Frontal cortex (tissue), 1 donor: ENCODE data around the gene SYCP2L. TPM values are rescaled to one million over a fixed set of nuclear protein-coding genes. Genes with fewer than 3 reads are reported as not detected.

Experiments
- total RNA-seq: library from RNA; depleted of rRNA; stranded (reverse); fragments of >200 nt; gene quantifications from one replicate; pipeline ENCODE4 v1.2.3, GENCODE V29; 2014

Gene SYCP2L
- total RNA-seq, 1 donor from 2014 or later = 5.7 TPM

Other genes starting within 250 kb of the SYCP2L start
- gene C6orf52, start 192.4 kb upstream of the SYCP2L start, total RNA-seq = 0.82 TPM
- 32.2 TPM for gene PAK1IP1, start 192.1 kb upstream of the SYCP2L start, total RNA-seq
- gene TMEM14C, start 164.0 kb upstream of the SYCP2L start, total RNA-seq = 46.5 TPM
- gene TMEM14B, start 139.2 kb upstream of the SYCP2L start, total RNA-seq = 58.3 TPM
- under 0.01 TPM for gene MAK, start 48.5 kb upstream of the SYCP2L start, total RNA-seq
- gene GCM2, start 5.0 kb upstream of the SYCP2L start, total RNA-seq = not detected
- 55.4 TPM for gene ELOVL2, start 157.3 kb downstream of the SYCP2L start, total RNA-seq
- gene SMIM13, start 206.8 kb downstream of the SYCP2L start, total RNA-seq = 133 TPM
- gene ERVFRD-1, start 224.7 kb downstream of the SYCP2L start, total RNA-seq = not detected